SK-N-SH (cell line): ENCODE data around the gene TFAP2A. TPM values are rescaled to one million over a fixed set of nuclear protein-coding genes. Genes with fewer than 3 reads are reported as not detected.

Experiments
- CTCF ChIA-PET: fragments of 300-600, 350-600 bp; formaldehyde crosslinking; extraction: SDS; loops from one replicate; lab custom pipeline; 2021; lab: Yijun Ruan, JAX
- POLR2A ChIA-PET: fragments of 350-600 bp; sonication (Branson Sonifier 250); formaldehyde crosslinking; extraction: SDS; loops from one replicate; lab custom pipeline; 2020; ENCODE audit warnings: antibody characterized with exemption, inconsistent platforms; lab: Yijun Ruan, JAX
- DNase-seq: peaks from one replicate; pipeline ENCODE4 v3.0.0; 2012
- H2AFZ ChIP-seq: fragments of 200-600 bp; sonication (generic); 2 replicates; pipeline ENCODE4 v1.8.1; 2016; ENCODE audit warnings: antibody characterized with exemption, mild to moderate bottlenecking, low read depth
- H3F3A ChIP-seq: fragments of 200-600 bp; sonication (generic); replicated peaks from 2 replicates; pipeline ENCODE3; 2016; ENCODE audit warnings: antibody characterized with exemption, mild to moderate bottlenecking; ENCODE audit not compliant: insufficient read depth
- H3K27ac ChIP-seq, 2 experiments: fragments of 200-500 bp in 1 of 2; fragments of 200-600 bp in 1 of 2; sonication (Bioruptor generic) in 1 of 2; sonication (generic), shearing (Covaris generic) in 1 of 2; 2 replicates each; pipeline versions ENCODE4 v1.5.1 to v1.6.1; 2014 to 2016; ENCODE audit warnings: low read depth in 2 of 2, inconsistent platforms in 1 of 2, low read length in 1 of 2, mild to moderate bottlenecking in 1 of 2, mixed read lengths in 1 of 2
- H3K27me3 ChIP-seq: fragments of 200-600 bp; sonication (generic), shearing (Covaris generic); 2 replicates; pipeline ENCODE4 v1.6.1; 2016; ENCODE audit warnings: mixed run types; ENCODE audit not compliant: insufficient read depth
- H3K36me3 ChIP-seq, 2 experiments: fragments of 200-500 bp in 1 of 2; fragments of 200-600 bp in 1 of 2; sonication (Bioruptor generic) in 1 of 2; sonication (generic) in 1 of 2; replicated peaks in 1 of 2; 2 replicates each; pipeline versions ENCODE3 to v1.5.1; 2014 to 2016; ENCODE audit warnings: low read length in 1 of 2, mild to moderate bottlenecking in 1 of 2; ENCODE audit not compliant: insufficient read depth in 2 of 2, control insufficient read depth in 1 of 2
- H3K4me1 ChIP-seq, 2 experiments: fragments of 200-500 bp in 1 of 2; fragments of 200-600 bp in 1 of 2; sonication (Bioruptor generic) in 1 of 2; sonication (generic), shearing (Covaris generic) in 1 of 2; 2 replicates each; pipeline versions ENCODE4 v1.5.1 to v1.6.1; 2014 to 2016; ENCODE audit warnings: low read depth in 1 of 2, low read length in 1 of 2, mixed run types in 1 of 2; ENCODE audit not compliant: insufficient read depth in 2 of 2, control insufficient read depth in 1 of 2
- H3K4me2 ChIP-seq: fragments of 200-600 bp; sonication (generic), shearing (Covaris generic); 2 replicates; pipeline ENCODE4 v1.6.1; 2017; ENCODE audit warnings: mixed run types
- H3K4me3 ChIP-seq, 2 experiments: fragments of 200-500 bp in 1 of 2; fragments of 200-600 bp in 1 of 2; sonication (Bioruptor generic) in 1 of 2; sonication (generic), shearing (Covaris generic) in 1 of 2; 2 replicates each; pipeline versions ENCODE4 v1.5.1 to v1.8.1; 2014 to 2016; ENCODE audit warnings: low read depth in 2 of 2, inconsistent platforms in 1 of 2, low read length in 1 of 2, mild to moderate bottlenecking in 1 of 2, mixed read lengths in 1 of 2, moderate library complexity in 1 of 2
- H3K79me2 ChIP-seq: fragments of 200-600 bp; sonication (generic); 2 replicates; pipeline ENCODE4 v1.8.1; 2017; ENCODE audit warnings: mild to moderate bottlenecking; ENCODE audit not compliant: insufficient read depth
- H3K9ac ChIP-seq: fragments of 200-600 bp; sonication (generic); 2 replicates; pipeline ENCODE4 v1.6.1; 2017; ENCODE audit warnings: mixed run types
- H3K9me2 ChIP-seq: fragments of 200-600 bp; sonication (generic); 2 replicates; pipeline ENCODE4 v1.6.1; 2017; ENCODE audit warnings: mixed run types
- H3K9me3 ChIP-seq: fragments of 200-600 bp; sonication (generic); 2 replicates; pipeline ENCODE4 v1.6.1; 2017; ENCODE audit warnings: mixed run types, mild to moderate bottlenecking, moderate library complexity
- H4K20me1 ChIP-seq: fragments of 200-600 bp; sonication (generic); 2 replicates; pipeline ENCODE4 v1.6.1; 2017; ENCODE audit warnings: mild to moderate bottlenecking, mixed run types; ENCODE audit not compliant: insufficient read depth
- ELF1 ChIP-seq: IDR thresholded peaks from 2 replicates; pipeline ENCODE4 v1.4.0; 2012
- EZH2phosphoT487 ChIP-seq: fragments of 200-600 bp; sonication (generic); IDR thresholded peaks from 2 replicates; pipeline ENCODE4 v1.6.1; 2017; ENCODE audit warnings: low read depth, mixed run types, mild to moderate bottlenecking, antibody characterized with exemption, moderate library complexity, borderline replicate concordance
- FOSL2 ChIP-seq: IDR thresholded peaks from 2 replicates; pipeline ENCODE4 v1.4.0; 2012; ENCODE audit warnings: low read depth, mild to moderate bottlenecking, moderate library complexity, borderline replicate concordance
- FOXM1 ChIP-seq: IDR thresholded peaks from 2 replicates; pipeline ENCODE4 v1.4.0; 2012; ENCODE audit warnings: low read depth, mild to moderate bottlenecking
- GABPA ChIP-seq: IDR thresholded peaks from 2 replicates; pipeline ENCODE4 v1.4.0; 2012; ENCODE audit warnings: low read depth, mild to moderate bottlenecking
- IRF3 ChIP-seq: fragments of 150-350 bp; IDR thresholded peaks from 2 replicates; pipeline ENCODE4 v1.6.1; 2016; ENCODE audit warnings: mild to moderate bottlenecking, low read depth, low read length
- PBX3 ChIP-seq: IDR thresholded peaks from 2 replicates; pipeline ENCODE4; 2012
- RCOR1 ChIP-seq: fragments of 150-350 bp; IDR thresholded peaks from 2 replicates; pipeline ENCODE4 v1.6.1; 2017; ENCODE audit warnings: antibody characterized with exemption, low read length
- RXRA ChIP-seq: IDR thresholded peaks from 2 replicates; pipeline ENCODE4 v1.4.0; 2012; ENCODE audit warnings: low read depth, mild to moderate bottlenecking, borderline replicate concordance
- SMC3 ChIP-seq: IDR thresholded peaks from 2 replicates; pipeline ENCODE4 v1.6.1; 2012; ENCODE audit warnings: low read depth, low read length, improper control_type of control experiment
- TEAD4 ChIP-seq: IDR thresholded peaks from 2 replicates; pipeline ENCODE4 v1.4.0; 2012; ENCODE audit warnings: mild to moderate bottlenecking, borderline replicate concordance; ENCODE audit not compliant: insufficient read depth
- WGBS: methylation state at CpG from one replicate; pipeline ENCODE4 v1.1.6; 2017; ENCODE audit warnings: low lambda C conversion rate; 5-methylcytosine and 5-hydroxymethylcytosine counted together
- polyA plus RNA-seq, 3 experiments: library from polyadenylated mRNA; depleted of rRNA; stranded (reverse); fragments of >200 nt; gene quantifications; 2 replicates each; pipeline ENCODE4 v1.2.3, GENCODE V29; 2012

Gene TFAP2A
- polyA plus RNA-seq, 1 of the 3 experiments (the other 2 are of a cell fraction): 0.07 TPM

- Histone ChIP-seq H3K27me3 (peaks cover 99% of the 10 kb centered on the region), H3K4me3 (no peak overlapping the region), H3K9ac (no peak overlapping the region), H2AFZ (no peak overlapping the region), H3K9me3 (no peaks in the 10 kb centered on the region), H3K36me3 (no peaks in the 10 kb centered on the region), H3K27ac (no peak overlapping the region), H3F3A (no peaks in the 10 kb centered on the region), H4K20me1 (no peaks in the 10 kb centered on the region), H3K79me2 (no peaks in the 10 kb centered on the region), H3K4me2 (no peak overlapping the region), H3K4me1 (no peaks in the 10 kb centered on the region; a peak in 1 of 4 replicates), H3K9me2 (no peaks in the 10 kb centered on the region)
- no peak for TF ChIP-seq FOXM1
- no peak for TF ChIP-seq RCOR1
- TF ChIP-seq SMC3: no peak
- no peak for TF ChIP-seq FOSL2
- TF ChIP-seq RXRA: no peak
- TF ChIP-seq ELF1: no peak
- no peak for TF ChIP-seq IRF3
- no peak for TF ChIP-seq PBX3
- TF ChIP-seq TEAD4: no peak
- no peak for DNase-seq
- 22% methylated on average over 20 of the region's 21 CpGs for WGBS
- ChIA-PET POLR2A (no interaction called here), CTCF (no interaction called here)
Measured at GRCh38 chr6:10385524-10386132, 29.2 kb downstream of the TFAP2A start.

- Histone ChIP-seq H3K9me3 (no peaks in the 10 kb centered on the region), H2AFZ (no peak overlapping the region), H3K79me2 (no peaks in the 10 kb centered on the region), H3K9ac (no peak overlapping the region), H3K4me3 (no peak overlapping the region), H3K4me1 (no peaks in the 10 kb centered on the region; a peak in 1 of 4 replicates), H3K27ac (no peak overlapping the region), H3K4me2 (no peak overlapping the region), H3K9me2 (no peaks in the 10 kb centered on the region), H3F3A (no peaks in the 10 kb centered on the region), H4K20me1 (no peaks in the 10 kb centered on the region), H3K27me3 (peaks cover 98% of the 10 kb centered on the region), H3K36me3 (no peaks in the 10 kb centered on the region)
- ChIA-PET POLR2A (no interaction called here), CTCF (no interaction called here)
- TF ChIP-seq GABPA: no peak
- TF ChIP-seq EZH2phosphoT487: peak; percentile 80; the same call in 1 of the 2 replicates
- DNase-seq: no peak
- WGBS: 20% methylated on average over 42 of the region's 64 CpGs
Measured at GRCh38 chr6:10384610-10385523, 30.0 kb downstream of the TFAP2A start.
